ENCODE results near the gene KRTAP2-3. TPM values are rescaled to one million over a fixed set of nuclear protein-coding genes. Genes with fewer than 3 reads are reported as not detected.

KRTAP2-3 gene
- total RNA-seq, 2 donors from 2014 or later, result not detected

- Histone ChIP-seq H3K27me3 (no peaks in the 10 kb centered on the region), H3K36me3 (no peaks in the 10 kb centered on the region), H3K27ac (no peak overlapping the region), H3K9me3 (no peaks in the 10 kb centered on the region), H3K4me1 (no peaks in the 10 kb centered on the region), H3K4me3 (no peak overlapping the region)
- DNase-seq (ENCODE audit: low spot score), result no peak
- TF ChIP-seq CTCF (IDR thresholded peaks at IDR 0.05), result no peak
Measured at GRCh38 chr17:41018541-41018940, 41.4 kb downstream of the KRTAP2-3 start.

GRCh38 chr17:41016578-41017215 lies 43.2 kb downstream of the KRTAP2-3 start:
- TF ChIP-seq CTCF (IDR thresholded peaks at IDR 0.05), result no peak
- no peaks in the 10 kb centered on the region for H3K9me3 ChIP-seq
- no peak for DNase-seq (ENCODE audit: low spot score)
- no peaks in the 10 kb centered on the region for H3K4me1 ChIP-seq
- no peaks in the 10 kb centered on the region for H3K36me3 ChIP-seq
- H3K27ac ChIP-seq, result no peak overlapping the region
- no peak overlapping the region for H3K4me3 ChIP-seq
- no peaks in the 10 kb centered on the region for H3K27me3 ChIP-seq

- Histone ChIP-seq H3K27me3 (no peaks in the 10 kb centered on the region), H3K9me3 (no peaks in the 10 kb centered on the region), H3K4me1 (no peaks in the 10 kb centered on the region), H3K27ac (no peak overlapping the region), H3K36me3 (no peaks in the 10 kb centered on the region), H3K4me3 (no peak overlapping the region)
- no peak for DNase-seq (ENCODE audit: low spot score)
- no peak for TF ChIP-seq CTCF (IDR thresholded peaks at IDR 0.05)
Measured at GRCh38 chr17:41015454-41015853, 44.5 kb downstream of the KRTAP2-3 start.

GRCh38 chr17:41013606-41014005 lies 46.3 kb downstream of the KRTAP2-3 start:
- no peak for TF ChIP-seq CTCF (IDR thresholded peaks at IDR 0.05)
- H3K27ac ChIP-seq, result no peak overlapping the region
- no peaks in the 10 kb centered on the region for H3K27me3 ChIP-seq
- no peaks in the 10 kb centered on the region for H3K9me3 ChIP-seq
- no peak overlapping the region for H3K4me3 ChIP-seq
- DNase-seq (ENCODE audit: low spot score), result no peak
- H3K4me1 ChIP-seq, result no peaks in the 10 kb centered on the region
- H3K36me3 ChIP-seq, result no peaks in the 10 kb centered on the region

GRCh38 chr17:41013181-41013580 lies 46.7 kb downstream of the KRTAP2-3 start:
- Histone ChIP-seq H3K4me1 (no peaks in the 10 kb centered on the region), H3K27me3 (no peaks in the 10 kb centered on the region), H3K36me3 (no peaks in the 10 kb centered on the region), H3K4me3 (no peak overlapping the region), H3K27ac (no peak overlapping the region), H3K9me3 (no peaks in the 10 kb centered on the region)
- DNase-seq (ENCODE audit: low spot score), result no peak
- no peak for TF ChIP-seq CTCF (IDR thresholded peaks at IDR 0.05)
